GM10266 (cell line): Measurements from ENCODE around the gene CFAP299.

Experiments used
- DNase-seq: peaks from one replicate; pipeline ENCODE4 v3.0.0; 2012; ENCODE audit errors: extremely low spot score
- TF ChIP-seq, protein P1 (sequence below): IDR thresholded peaks from 2 replicates; pipeline ENCODE4 v1.5.1; 2012; ENCODE audit warnings: mild to moderate bottlenecking, low read depth; ENCODE audit not compliant: control insufficient read depth, insufficient read depth; ENCODE audit errors: missing control alignments

Gene CFAP299

DNA sequence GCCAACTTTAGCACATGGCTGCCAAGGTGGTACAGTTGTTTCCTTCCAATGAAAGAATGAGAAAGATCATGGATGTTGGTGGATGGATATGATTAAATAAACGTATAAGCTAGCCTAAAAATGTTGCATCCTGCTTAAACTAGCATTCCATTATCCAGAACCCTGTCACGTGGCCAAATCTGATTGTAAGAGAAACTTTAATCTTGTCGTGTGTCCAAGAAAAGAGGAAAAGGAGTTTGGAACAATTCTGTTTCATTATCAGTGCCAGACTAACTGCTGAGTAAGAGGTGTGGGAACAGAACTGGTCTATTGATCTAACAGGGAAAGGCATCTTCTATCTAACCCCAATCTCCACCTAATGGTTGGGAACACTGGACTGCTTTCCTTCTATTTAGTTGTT, 369.8 kb downstream of the CFAP299 start:
- TF ChIP-seq, protein P1, sequence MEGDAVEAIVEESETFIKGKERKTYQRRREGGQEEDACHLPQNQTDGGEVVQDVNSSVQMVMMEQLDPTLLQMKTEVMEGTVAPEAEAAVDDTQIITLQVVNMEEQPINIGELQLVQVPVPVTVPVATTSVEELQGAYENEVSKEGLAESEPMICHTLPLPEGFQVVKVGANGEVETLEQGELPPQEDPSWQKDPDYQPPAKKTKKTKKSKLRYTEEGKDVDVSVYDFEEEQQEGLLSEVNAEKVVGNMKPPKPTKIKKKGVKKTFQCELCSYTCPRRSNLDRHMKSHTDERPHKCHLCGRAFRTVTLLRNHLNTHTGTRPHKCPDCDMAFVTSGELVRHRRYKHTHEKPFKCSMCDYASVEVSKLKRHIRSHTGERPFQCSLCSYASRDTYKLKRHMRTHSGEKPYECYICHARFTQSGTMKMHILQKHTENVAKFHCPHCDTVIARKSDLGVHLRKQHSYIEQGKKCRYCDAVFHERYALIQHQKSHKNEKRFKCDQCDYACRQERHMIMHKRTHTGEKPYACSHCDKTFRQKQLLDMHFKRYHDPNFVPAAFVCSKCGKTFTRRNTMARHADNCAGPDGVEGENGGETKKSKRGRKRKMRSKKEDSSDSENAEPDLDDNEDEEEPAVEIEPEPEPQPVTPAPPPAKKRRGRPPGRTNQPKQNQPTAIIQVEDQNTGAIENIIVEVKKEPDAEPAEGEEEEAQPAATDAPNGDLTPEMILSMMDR, result no peak
- no peak for DNase-seq

DNA sequence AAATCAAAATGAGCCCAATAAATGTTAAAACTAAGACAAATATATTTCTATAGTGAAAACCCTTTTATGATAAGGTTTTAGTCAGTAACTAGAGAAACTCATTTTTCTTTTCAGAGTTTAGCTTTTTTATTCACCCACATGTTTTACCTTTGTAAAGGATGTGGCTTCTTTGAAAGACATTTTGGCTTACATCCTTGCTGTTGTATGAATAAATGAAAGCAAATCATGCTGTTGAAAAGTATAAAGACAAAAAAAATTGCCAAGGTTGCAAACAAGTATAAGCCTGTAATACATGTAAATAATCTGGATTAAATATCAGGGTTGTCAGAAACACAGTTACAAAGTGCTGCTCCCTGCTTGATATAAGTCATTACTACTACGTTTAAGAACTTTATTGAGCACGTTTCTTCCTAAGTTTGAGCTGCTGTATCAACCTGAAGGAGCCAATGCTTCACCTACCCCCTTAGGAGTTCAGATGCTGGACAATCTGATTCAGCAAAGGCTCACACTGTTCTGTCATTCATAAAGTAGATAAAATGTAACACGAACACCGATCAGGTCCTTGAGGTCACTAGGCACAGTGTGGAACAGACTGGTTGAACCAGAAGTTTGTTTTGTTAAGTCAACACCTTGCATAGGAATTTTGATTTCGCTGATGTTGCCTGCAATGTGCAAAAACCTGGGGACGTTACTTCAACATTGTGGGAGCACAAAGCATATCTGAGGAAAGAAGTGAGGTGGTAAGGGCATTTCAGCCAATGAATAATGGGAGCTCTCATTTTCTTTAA, 373.7 kb downstream of the CFAP299 start:
- no peak for DNase-seq
- TF ChIP-seq, protein P1, result no peak

DNA sequence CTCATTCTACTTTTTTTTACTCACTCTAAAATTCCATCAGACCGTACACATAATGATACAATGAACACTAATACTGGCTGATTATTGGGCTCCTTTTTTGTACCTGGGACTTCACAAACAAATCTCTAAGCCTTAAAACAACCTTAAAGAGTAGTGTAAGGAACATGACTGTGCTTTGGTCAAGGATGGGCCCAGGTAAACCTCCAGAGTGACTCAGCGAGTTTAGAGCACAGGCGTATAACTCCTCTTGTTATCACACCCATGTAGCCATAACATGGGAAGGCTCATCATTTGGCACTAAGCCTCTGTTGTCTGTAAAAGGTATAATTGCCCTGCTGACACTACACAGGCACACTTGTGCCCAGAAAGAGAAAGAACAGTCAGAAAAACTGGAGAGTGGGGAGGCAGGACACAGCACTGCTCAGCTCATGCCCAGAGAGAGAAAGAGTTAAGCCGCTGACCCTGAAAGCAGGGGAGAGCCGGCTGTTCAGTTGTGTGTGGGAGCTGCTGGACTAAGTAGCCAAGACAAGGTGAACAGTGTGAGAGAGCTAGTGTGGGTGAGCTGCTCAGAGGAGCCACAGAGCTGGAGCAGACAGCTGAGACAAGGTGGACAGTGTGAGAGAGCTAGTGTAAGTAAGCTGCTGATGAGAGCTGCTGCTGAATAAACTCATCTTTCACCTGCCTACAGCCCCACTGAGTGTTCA, 375.4 kb downstream of the CFAP299 start:
- no peak for DNase-seq
- TF ChIP-seq, protein P1, result no peak

DNA sequence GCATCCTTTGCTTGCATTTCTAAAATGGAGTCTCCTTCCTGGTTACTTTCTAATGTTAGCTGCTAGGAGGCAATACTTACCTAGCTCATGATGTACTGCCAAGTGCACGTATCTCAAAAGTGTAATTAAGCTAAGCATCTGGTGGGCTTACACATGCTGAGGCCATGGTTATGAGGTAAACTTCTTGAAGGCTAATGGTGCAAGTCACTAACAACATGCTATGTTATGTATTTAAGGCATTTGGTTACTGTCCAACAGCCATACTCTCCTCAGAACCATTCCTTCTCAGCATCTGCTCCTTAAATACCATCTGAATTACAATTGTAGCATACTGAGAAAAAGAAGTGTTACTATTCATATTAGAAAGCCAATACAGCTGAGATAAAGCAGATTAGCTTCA, 376.4 kb downstream of the CFAP299 start:
- no peak for DNase-seq

DNA sequence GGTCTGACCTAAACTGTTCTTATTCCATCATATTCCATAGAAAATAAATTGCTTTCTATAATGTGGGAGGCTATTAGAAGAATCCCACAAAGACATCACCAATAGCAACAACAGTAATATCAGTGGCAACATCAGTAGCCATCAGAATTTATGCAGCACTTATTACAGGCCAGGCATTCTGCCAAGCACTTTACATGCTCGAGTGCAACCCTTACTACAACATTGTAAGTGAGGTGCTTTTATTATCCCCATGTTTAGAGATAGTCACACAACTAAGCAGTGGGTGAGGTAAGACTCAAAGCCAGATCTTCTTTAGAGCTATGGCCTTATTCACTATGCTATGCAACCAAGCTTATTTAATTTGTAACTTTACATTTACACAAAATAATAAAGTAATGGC, 377.9 kb downstream of the CFAP299 start:
- no peak for DNase-seq
- TF ChIP-seq, protein P1, result no peak

More for the DNA sequence above, 376.4 kb downstream of the CFAP299 start:
- TF ChIP-seq, protein P1, result no peak

DNA sequence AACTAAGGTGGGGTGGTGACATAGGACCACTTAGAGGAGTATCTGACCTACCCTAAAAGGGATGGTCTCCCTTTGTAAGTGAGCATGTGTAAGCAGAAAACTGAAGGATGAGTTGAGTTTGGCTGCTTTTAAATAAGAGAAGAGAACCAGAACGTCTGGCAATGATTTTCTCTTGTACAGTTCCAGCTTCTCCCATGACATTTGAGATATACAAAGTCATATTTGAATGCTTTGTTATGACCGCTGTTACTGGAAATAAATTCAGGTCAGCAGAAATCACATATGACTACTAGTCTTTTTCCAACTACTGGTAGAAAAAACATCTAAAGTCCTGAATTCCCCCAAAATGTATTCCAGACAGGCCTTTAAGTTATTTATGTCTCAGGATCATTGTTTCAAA, 381.7 kb downstream of the CFAP299 start:
- no peak for DNase-seq
- TF ChIP-seq, protein P1, result no peak

DNA sequence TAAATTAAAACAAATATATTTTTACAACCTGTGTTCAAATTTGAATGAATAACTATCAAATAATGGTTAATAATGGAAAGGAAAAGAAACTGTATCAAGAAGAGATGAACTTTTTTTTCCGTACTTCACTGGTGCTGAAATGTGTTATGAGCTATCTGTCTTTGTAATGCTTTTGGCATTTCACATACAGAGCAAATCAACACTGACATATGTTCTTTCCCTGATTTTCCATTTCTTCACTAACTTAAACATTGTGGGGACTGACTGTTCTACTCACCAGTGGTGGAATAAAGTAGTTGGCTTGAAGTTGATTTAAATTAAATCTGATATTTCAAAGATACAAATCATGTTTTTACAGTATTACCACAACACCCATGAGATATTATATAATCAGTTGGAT, 390.9 kb downstream of the CFAP299 start:
- no peak for DNase-seq

More for the DNA sequence above, 390.9 kb downstream of the CFAP299 start:
- TF ChIP-seq, protein P1, result no peak
